Measurements from ENCODE around the gene SCEL.

DNA sequence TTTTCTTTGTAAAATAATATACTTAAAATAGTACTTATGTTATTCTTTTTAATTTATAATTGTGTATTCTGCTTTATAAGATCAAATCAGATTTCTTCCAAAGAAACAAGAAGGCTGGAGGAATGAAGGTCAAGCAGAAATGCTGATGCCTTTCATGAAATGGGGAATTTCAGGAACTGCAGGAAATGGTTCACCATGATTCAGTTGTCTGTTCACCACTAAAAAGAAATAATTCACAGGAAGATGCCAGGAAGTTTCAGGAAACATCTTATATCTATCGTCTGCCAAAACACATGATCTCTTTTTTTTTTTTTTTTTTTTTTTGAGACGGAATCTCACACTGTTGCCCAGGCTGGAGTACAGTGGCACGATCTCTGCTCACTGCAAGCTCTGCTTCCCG lies 15.7 kb upstream of the SCEL start:
- TF ChIP-seq POLR2AphosphoS5 (IDR thresholded peaks at IDR 0.05) = no peak
- TF ChIP-seq POLR2A (IDR thresholded peaks at IDR 0.05) = no peak
